ENCODE results near the gene SEMA5A.

Gene SEMA5A

DNA sequence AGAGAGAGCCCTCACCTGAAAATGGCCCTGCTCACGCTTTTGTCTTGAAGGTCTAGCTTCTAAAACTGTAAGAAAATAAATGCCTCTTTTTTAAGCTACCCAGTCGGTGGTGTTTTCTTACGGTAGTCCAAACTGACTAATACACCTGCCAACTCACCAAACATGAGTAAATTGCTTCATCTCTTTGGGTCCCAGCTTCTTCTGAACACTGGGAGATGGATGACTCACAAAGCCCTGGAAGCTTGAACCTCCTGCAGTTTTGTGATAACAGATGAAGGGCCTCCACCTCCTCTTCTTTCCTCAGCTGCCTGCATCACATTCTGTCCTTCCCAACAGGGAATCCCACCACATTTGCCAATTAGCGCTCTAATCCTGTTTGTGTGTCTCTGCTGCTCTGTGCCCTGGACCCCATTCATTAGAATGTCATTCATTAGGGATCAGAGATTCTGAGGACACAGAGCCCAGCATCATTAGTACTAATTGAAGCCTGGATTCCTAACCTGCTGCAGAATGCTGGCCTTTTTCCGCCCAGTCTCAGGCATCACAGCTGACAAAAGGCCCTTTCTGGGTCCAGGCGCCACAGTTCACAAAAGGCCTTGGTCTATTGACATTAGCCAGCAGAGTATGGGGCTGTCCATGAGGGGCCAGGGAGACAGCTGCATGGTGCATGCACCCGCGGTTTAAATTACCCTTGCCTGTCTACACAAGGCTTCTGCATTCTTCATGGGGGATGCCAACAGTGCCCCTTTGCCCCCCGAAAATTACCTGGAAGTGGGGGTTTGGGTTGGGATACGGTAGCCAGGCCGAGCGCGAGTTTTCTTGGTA, 349.3 kb downstream of the SEMA5A start:
- DNase-seq: no peak

DNA sequence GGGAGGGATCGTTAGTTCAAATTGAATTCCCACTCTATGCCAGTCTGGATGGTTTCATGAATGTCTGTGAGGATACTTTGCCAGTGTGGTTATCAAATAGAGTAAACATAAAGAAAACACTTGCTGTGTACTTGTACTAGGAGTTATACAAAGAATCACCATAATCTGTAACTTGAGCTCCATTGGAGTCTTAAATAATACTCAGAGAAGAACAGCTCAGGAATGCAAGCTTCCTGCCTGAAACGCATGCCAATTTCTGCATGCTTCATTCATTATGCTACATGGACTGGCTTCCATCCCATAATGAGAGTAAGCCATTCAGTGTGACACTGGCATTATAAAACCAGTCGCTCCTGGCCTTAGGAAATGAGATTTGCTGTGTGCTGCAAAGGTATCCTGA, 351.4 kb downstream of the SEMA5A start:
- DNase-seq: no peak

DNA sequence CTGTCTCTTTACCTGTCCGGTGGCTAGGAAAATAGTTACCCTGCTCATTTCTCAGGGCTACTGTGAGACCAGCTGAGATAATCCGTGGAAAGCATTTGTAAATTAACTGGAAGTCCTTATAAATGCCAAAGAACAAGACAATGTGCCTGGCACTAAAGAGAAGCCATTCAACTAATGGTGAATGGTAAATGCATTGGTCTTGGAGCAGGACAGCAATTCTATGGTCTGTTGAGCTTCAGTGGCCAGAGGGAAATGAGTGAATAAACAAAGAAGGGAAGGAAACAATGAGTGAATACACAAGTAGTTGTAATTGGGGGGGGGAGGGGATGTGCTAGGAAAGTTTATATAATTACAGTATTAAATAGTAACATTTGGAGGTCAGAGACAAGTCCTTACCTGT, 353.6 kb downstream of the SEMA5A start:
- no peak for DNase-seq

GRCh38 chr5:9189681-9190080, 356.2 kb downstream of the SEMA5A start:
- no peak for DNase-seq

DNA sequence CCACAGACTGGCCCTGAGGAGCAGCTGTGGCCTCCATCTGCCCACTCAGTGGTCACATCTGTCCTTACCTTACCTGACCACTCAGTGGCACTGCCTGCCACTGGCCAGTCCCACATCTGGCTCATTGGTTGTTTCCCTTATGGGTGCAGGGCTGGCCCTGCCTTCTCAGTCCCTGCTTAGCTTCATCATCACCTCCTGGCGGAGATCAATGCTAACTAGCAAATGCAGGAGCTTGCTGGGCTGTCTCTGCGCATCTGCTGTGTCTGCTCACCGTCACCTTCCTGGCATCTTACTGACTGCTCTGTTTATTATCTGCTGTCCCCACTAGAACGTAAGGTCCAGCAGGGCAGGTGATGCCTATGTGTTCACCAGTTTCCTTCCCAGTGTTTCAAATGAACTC, 356.9 kb downstream of the SEMA5A start:
- DNase-seq: no peak

DNA sequence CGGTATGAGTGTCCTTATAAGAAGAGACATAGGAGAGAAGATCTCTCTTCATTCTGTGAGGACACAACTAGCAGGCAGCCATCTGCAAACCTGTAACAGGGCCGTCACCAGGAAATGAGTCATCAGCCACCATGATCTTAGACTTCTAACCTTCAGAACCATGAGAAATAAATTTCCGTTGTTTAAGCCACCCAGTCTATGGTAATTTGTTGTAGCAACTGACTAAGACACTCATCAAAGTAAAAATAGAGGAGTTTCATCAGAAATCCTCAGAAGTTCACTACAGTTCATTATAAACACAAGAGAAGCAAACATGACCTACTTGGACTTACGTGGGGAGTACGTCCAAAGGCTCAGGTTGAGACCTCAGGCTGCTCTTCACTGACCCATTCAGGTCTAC, 357.7 kb downstream of the SEMA5A start:
- DNase-seq: no peak

DNA sequence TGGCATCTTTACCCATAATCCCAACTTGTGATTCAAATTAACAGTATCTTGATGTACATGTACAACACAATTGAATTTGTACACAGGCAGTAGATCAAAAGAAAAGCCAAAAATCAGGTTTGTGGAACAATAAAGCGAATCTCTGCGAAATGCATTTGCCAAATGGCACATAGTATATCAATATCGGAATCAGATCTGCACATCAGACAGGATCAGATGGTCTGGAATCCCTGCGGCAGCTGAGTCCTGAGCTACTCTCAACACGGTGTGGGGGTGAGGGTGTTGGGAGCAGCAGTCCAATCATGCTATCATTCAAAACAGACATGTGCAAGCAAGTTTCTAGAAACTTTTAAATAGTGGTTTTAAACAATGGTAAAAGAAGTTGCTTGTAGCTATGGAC, 358.3 kb downstream of the SEMA5A start:
- no peak for DNase-seq

- DNase-seq: no peak
Measured at GRCh38 chr5:9186069-9186468, 359.8 kb downstream of the SEMA5A start.

- no peak for DNase-seq
Measured at GRCh38 chr5:9183992-9184391, 361.9 kb downstream of the SEMA5A start.

DNA sequence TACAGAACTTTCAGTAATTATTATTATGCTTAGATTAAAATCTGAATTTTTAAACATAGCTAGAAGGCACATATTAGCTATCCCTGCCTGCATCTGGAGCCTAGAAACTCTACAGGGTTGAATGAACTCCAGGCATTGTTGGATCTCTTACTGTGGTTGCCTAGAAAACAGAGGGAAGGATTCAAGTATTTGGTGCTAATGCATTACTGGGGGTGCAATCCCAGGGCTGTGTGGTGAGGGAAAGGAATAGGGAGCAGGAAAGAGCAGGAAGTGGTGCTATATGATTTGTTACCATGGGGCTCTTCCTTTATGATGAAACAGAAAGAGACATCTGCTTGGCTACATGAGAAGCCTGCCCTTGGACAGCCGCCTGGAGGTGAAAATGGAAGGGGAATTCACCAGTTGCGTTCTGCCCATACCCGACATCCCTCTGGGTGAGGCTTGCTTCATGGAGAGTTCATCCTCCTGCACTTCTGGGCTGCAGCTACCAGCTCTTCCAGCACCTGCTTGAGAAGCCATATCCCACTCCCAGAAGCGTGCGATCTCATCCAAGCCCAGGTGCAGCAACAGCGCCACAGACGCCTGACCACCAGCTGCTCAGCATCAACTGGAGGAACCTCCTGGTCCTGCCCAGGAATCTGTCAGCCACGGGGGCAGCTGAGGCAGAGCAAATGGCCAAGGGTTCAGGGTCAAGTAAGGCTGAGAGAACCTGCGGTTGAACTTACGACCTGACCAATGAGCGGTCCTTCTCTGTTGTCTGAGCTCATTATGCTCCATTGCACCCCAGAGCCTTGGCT, 362.8 kb downstream of the SEMA5A start:
- DNase-seq: no peak

DNA sequence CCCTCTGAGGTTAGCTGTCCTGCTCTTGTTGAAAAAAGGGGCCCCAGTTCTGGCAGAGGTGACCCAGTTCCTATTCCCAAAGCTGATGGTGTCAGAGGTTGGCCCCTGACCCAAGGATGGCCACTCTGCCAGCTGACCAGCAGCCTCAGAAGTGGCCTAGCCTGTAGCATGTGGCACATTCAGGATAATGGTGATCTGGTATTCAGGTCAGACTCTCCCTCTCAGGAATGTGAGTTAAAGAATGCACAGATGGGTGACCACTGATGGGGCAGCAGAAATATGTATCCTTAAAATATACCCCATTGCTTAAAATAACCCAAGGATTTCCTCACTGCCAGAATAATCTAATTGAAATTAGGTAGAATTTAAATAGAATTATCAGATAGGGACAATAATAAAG, 369.2 kb downstream of the SEMA5A start:
- DNase-seq: no peak

DNA sequence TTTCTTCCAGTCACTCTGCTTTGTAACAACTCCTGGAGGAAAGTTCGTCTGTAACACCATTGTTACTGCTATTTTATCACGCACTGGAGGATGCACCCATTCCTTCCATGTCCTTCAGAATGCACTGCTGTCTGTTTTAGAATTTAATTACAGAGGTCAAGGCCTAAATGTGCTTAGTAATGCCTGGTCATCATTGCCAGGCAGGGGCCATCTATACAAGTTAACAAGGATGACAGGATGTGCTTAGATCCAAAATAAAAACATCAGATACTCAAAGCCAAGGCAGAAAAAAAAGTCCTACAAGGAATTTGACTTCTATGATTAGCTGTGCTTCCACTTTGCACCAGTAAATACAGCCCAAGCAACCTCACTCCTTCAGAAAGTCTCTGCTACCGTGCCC, 371.4 kb downstream of the SEMA5A start:
- no peak for DNase-seq

DNA sequence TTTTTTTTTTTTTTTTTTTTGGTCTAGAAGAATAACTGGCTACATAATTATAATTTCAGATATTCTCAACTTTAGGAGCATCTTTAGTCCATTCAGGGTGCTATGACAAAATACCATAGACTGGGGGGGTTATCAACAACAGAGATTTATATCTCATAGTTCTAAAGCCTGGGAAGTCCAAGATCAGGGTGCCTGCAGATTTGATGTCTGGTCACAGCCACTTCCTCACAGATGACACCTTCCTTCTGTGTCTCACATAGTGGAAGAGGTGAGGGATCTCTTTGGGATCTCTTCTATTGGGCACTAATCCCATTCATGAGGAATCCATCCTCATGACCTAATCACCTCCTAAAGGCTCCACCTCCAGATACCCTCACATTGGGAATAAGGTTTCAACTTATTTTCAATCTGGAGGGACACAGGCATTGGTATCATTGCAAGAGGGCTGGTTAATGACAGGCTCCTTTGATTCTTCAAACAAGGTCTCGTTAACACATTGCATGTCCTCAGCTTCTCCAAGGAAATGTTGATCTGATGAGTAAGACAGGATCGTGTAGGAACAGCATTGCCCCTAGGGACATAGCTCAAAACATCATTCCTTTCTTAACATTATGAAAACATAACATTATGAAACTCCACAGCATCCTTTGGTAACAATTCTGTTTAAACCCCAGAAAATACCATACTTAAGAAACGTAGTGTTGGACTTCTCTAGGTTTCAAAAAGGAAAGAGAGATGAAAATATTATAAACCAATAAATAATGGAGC, 372.4 kb downstream of the SEMA5A start:
- DNase-seq: no peak

- no peak for DNase-seq
Measured at GRCh38 chr5:9170026-9170425, 375.8 kb downstream of the SEMA5A start.

GRCh38 chr5:9169557-9169902, 376.3 kb downstream of the SEMA5A start:
- DNase-seq: no peak

GRCh38 chr5:9168791-9169556, 376.9 kb downstream of the SEMA5A start:
- no peak for DNase-seq

DNA sequence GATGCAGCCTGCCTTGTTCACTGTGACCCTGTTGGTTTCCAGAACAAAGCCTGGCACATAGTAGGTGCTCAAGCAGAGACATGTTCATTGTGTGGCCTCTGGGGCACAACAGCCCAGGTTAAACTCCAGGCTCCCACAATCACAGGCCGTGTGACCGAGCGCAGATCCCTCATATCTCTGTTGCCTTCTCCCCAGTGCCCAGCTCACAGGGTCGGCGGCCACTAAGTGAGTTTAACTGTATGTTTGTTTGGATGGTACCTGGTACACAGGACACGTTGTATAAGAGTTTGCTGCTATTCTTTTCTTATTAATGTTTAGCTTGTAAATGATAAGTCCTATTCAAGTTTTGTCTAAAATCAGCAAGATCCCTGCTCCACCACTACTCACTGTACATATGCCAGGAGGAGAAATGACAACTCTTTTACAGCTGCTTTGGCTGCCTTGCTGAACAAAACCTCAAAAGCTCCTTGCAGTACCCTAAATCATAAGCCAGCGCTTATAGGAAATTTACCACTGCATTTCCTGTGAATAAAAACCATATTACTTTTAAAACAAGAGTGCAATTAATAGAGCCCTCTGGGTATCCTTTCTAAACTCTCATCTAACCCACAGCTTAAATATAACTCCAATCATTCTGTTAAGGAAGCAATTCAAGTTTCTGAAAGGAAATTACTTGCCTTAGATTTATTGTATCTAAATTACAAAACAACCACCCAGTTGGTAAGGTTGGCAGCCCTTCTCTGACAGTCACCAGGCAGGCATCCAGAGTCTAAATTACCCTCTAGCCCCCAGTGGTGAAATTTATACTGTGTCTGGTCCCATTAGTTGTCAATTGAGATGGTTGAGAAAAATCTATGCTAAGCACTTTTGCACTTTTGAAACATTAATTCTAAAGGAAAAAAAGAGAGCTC, 379.4 kb downstream of the SEMA5A start:
- DNase-seq: no peak

DNA sequence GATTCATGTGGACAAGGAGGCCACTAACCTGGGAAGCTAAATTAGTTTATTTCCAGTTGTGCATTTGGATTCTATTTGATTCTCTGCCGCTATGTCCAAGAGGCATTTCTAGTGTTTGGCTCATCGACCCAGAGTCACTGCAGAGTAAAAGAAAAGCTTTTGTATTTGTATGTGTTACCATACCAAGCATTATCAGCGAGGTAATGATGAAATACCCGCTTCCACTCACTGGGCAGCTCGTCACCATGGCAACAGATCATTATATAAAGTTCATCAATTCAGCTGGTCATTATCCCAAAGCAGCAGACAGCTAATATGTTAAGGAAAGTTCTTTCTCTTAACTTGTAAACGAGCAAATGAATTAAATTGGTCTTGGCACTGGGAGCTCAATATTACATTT, 380.3 kb downstream of the SEMA5A start:
- no peak for DNase-seq

DNA sequence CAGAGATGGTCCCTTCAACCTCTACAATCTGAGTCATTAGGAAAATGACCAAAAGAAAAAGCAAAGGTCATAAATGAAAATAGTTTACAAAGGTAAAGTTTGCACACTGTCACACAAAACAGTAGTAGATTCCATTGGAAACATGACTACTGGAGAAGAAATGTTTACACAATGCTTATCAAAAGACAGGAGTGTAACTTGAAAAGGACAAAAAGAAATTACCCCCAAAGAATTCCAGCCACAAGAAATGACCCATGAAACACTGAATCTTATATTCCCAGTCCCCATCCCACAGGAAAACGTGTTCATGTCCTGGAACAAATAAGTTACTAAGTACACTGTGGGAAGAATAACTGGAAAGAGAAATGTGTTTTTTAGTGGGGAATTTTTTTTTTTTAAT, 385.1 kb downstream of the SEMA5A start:
- no peak for DNase-seq

DNA sequence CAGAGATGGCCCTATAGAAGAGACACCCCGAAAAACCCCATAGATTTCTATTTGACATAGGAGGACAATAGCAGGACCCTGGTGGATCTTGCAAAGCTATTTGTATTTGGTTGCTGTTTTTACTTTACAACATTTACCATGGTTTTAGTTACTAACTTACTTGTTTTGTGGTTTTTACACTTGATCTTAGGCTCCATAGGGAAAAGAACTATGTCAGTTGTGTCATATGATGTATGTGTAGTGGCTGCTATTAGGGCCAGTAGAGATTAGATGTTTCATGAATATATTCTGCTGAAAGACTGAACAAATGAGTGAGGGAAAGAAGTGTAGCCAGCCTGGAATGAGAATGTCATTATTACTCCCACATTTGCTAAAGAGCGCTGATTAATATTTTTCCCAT, 388.1 kb downstream of the SEMA5A start:
- no peak for DNase-seq

DNA sequence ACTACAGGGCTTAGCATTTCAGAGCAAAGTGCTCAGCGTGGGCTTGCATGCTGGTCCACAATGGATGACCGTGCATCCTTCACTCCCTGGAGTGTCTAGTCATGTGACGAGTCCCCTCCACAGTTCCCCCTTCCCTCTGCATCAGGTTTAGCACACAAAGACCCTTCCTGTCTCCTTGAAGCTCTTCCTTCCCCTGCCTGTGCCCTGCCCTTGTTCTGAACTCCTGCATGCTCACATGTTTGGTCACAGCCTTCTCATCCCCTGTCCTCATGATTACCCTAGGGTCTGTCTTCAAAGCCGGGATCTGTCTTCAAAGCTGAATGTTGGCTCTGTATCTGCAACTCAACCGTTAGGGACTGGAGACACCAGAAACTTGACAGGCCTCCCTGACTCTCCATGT, 388.9 kb downstream of the SEMA5A start:
- DNase-seq: no peak

DNA sequence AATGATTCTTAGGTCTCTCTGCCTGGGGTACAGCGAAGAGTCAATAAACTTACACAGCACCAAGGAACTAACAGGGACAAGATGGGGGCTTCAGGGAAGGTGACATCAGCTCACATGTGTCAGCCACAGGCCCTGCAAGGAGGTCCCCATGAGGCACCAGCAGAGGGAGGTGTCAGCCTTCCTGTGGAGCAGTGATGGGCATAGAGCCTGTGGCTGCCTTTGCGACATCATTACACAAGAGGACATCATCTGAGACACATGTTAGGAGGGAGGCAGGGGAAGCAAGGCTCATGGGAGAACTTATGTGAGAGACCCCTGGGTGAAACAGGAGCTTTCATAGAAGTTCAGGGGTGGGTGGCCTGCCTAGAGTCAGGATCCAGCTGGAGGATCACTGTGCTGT, 389.6 kb downstream of the SEMA5A start:
- peak; percentile 6 to 12 for DNase-seq

Data from AML-193 (cell line).